ENCODE results near the gene CTDP1.

DNA sequence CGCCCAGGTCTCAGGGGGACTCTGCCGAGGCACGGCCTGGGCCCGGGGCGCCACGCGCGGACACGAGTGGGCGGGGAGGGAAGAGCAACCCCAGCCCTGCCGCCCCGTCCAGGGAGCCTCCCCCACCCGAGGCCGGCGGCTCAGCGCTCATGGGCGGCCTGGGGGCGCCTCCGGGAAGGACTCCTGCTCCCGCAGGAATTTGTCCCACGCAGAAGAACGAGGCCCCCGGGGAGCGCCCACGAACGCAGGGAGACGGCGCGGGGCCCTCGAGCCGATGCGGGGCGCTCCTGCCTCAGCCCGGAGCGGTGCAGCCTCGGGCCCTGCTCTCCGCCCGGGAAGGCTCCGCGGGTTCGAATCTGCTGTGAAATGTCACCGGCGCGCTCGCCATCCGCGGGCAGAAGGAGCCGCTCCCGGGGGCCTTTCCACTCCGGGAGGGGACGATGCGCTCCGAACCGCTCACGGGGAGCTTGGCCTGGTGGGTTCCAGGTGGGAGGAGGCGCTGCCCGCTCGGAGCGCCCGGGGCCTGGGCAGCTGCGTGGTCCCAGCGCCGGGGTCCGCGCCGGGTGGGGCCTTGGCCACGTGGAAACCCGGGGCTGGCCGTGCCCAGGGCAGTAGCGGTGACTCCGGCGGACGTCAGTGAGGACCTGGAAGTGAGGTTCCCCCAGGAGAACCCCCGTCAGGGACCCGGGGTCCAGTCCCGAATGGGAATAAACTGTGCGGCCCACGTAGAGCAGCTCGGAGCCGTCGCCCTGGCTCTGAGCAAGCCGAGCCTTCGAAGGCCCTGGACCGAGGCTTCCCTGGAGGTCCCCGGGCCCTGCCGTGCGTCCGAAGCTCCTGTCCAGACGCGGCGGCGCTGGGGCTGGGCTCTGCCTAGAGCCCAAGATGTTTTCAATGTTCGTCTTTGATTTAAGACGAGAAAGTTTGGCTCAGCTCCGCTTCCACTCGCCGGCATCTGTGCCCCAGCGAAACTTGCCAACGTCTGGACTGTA lies 41.4 kb upstream of the CTDP1 start:
- TF ChIP-seq POLR2AphosphoS5 (IDR thresholded peaks at IDR 0.05; ENCODE audit: insufficient read depth in 1 of 2, low read depth in 1 of 2) (no peak), POLR2A (IDR thresholded peaks at IDR 0.05) (no peak)
